Activated T-helper 1 cell treated with Interleukin-2 at 50 U/mL for 16 hours (primary cell): ENCODE results near the gene HBEGF.

Source experiments
- DNase-seq: peaks from one replicate; pipeline ENCODE4 v3.0.0-alpha.2; 2020; ENCODE audit warnings: low read depth

HBEGF gene

DNA sequence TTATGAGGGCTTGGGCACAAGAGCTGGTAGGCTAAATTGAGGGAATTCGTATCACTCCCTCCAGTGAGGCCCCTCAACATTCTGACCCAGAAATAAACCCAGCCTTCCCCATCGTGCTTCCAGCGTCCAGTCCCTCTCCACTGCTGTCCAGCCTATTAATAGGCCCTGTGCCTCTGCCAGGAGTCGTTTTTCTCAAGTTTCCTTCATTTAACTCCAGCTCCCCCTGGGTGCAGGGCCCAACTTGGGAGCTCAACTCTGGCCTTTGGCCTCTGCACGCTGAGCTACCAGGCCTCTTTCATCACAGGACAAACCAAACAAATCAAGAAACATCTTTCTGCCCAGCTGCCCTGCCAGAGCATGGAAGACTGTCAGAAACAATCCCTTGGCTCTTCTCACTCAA, 10.0 kb downstream of the HBEGF start:
- no peak for DNase-seq

- no peak for DNase-seq
Measured at GRCh38 chr5:140331638-140332037, 14.8 kb downstream of the HBEGF start.

DNA sequence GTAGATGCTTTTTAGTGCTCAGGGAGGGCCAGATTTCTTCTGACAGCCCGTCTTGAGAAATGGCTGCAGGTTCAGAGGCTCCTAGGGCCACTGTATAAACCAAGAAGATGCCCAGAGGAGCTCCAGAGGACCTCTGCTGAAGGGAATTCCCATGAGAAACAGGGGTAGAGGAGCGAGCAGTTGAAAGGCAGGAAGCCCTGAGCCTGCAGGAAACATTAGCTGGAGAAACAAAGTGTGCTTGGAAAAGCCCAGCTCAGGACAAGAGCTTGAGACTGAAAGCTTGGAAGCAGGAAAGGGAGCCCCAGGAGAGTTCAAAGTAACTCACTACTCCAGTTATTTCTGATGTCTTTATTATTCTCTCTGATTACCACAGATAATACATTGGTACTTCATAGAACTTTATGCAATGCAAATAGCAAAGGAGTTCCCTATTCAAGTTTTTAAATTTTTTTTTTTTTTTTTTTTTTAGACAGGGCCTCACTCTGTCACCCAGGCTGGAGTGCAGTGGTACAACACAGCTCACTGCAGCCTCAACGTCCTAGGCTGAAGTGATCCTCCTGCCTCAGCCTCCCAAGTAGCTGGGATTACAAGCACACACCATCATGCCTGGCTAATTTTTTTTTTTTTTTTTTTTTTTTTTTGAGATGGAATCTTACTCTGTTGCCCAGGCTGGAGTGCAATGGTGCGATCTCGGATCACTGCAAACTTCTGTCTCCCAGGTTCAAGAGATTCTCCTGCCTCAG, 16.5 kb downstream of the HBEGF start:
- no peak for DNase-seq

GRCh38 chr5:140328036-140328764, 18.2 kb downstream of the HBEGF start:
- DNase-seq, result no peak

GRCh38 chr5:140327589-140327988, 18.8 kb downstream of the HBEGF start:
- no peak for DNase-seq

DNA sequence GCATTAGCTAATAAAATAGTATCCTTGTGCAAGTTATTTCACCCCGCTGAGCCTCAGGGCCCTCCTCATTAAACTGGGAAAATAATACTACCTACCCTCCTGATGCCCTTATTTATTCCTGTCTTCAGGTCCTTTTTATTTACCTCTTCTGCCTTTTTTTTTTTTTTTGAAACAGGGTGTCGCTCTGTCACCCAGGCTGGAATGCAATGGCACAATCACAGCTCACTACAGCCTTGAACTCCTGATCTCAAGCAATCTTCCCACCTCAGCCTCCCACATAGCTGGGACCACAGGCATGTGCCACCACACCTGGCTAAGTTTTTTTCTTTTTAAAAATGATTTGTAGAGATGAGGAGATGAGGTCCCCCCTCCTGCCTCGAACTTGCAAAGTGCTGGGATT, 20.9 kb downstream of the HBEGF start:
- no peak for DNase-seq

DNA sequence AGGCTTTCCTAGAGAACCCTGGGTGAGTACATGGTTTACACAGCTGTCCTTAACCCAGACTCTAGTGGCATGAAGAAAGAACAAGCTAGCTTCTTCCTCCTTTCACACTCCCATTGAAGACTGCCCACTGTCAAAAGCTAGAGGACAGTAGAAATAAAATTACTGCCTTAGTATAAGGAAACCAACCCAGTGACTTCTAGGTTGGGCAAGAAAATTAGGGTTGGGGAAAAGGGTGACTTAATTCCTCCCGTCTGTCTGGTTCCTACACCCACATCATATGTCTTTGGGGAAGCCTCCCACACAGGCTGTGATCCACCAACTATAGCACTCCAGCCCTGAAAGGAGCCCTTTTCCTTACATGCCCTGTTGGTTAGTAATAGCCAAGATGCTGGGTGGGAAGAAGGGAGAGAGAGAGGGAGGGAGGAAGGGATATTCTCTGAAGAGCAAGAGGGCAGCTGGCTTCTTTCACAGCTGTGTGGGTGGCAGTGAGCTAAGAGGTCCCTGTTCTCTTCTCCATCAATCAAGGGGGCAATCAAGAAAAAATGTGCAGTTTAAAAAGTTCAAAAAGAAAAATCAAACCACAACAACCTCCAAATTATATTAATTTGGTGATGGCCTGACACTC, 21.7 kb downstream of the HBEGF start:
- DNase-seq, result no peak

DNA sequence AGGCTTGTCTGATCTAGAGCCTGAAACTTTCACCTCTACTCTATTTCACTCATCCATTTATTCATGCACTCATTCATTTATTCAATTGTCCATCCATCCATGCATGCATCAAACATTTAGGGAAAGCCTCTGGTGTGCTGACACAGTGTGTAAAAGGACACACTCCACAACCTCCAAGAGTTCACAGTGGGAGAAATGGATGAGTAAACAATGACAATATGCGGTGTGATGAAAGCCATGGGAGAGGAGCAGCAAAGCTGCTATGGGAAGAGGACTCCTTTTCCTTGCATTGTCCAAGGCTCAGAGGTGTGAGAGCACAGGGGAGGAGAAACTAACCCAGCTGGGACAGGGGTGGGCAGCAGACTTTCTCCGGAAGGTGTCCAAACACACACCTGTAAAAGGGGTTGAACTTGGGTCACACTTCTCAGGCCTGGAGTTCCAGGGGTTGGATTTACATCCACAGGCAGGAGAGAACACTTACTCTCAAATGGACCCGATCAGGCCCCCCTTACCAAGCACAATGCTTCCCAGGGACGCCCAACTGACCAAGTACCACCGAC, 22.3 kb downstream of the HBEGF start:
- no peak for DNase-seq

- no peak for DNase-seq
Measured at GRCh38 chr5:140322751-140323731, 23.4 kb downstream of the HBEGF start.

- DNase-seq, result no peak
Measured at GRCh38 chr5:140321796-140322195, 24.6 kb downstream of the HBEGF start.

- DNase-seq, result no peak
Measured at GRCh38 chr5:140319833-140320232, 26.6 kb downstream of the HBEGF start.

DNA sequence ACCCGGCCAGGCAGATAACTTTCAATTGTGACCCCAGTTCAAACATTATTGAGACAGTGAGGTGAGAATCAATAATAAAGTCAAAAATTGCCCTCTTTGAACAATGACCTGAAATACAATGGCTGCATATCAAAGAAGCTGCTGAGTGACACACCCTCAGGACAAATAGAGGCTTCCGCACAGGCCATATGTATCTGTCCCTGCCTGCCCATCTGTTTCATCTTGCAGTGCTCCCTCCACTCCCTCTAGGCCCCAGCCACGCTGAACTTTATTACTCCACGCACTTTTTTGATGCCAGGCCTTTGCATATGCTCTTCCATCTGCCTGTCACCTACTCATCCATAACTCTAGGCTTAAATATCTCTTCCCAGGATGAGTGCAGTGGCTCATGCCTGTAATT, 27.6 kb downstream of the HBEGF start:
- DNase-seq, result no peak

DNA sequence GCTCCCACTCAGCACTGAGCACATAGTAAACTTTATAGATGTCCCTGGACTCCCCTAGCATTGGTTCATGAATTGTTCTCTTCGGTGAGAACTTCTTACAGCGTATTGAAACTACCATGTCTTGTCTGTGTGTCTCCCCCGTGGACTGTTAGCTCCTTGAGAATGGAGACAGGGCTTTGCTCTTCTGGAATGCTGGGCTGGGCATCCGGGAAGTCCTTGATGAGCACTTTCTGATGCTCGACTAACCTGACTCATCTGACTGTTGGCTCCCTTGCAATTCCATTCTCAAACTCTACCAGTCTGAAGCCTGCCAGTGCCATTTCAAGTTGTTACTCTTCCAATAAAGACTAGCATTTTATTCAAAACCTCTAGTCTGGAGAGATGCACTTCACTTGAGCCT, 28.5 kb downstream of the HBEGF start:
- DNase-seq, result no peak

GRCh38 chr5:140312791-140313189, 33.6 kb downstream of the HBEGF start:
- DNase-seq, result no peak

- no peak for DNase-seq
Measured at GRCh38 chr5:140312067-140312790, 34.2 kb downstream of the HBEGF start.

DNA sequence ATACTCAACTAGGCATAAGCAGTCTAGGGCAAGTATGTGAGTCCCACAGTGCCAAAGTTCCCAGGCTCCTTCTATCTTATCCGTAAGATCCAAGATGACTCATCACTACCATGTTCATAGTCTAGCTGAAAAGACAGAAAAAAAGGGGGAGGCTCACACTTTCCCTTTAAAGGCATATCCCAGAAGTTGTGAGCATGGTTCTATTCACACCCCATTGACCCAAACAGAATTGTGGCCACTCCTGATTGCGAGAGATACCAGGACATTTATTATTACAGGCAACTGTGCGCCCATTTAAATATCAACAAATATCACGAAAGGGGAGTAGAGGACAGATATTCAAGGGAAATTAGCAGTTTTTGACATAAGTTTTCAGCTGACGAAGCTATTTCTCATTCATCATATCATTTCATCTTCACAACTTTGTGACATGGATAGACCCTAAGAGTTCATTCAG, 35.4 kb downstream of the HBEGF start:
- no peak for DNase-seq

GRCh38 chr5:140310434-140310833, 36.0 kb downstream of the HBEGF start:
- DNase-seq, result no peak

GRCh38 chr5:140309706-140310249, 36.6 kb downstream of the HBEGF start:
- DNase-seq, result no peak

DNA sequence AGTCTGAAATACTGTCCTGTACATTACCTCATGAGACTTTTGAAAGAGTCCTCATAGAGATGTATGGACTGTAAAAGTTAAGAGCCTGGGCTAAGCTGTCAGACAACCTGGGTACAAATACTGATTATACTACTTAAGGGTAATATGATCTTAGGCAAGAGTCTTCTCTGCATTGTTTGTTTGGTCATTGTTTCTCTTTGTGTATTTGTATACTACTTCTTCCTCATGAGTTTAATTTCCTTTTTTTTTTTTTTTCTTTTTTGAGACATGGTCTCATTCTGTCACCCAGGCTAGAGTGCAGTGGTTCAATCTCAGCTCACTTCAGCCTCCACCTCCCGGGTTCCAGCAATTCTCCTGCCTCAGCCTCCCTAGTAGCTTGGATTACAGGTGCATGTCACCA, 40.9 kb downstream of the HBEGF start:
- DNase-seq, result no peak

DNA sequence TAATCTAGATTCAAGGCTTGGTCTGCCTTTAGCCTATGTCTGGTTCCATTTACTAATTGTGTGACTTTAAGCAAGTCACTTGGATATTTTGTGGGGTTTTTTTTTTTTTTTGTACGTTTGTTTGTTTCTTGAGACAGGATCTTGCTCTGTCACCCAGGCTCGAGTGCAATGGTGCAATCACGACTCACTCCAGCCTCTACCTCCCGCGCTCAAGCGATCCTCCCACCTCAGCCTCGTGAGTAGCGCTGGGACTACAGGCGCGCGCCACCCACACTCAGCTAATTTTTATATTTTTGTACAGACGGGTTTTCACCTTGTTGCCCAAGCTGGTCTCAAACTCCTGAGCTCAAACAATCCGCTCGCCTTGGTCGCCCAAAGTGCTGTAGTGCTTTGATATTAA, 42.4 kb downstream of the HBEGF start:
- DNase-seq, result no peak
